Ovary (tissue), 9 donors: Measurements from ENCODE around the gene MYT1. TPM values are rescaled to one million over a fixed set of nuclear protein-coding genes. Genes with fewer than 3 reads are reported as not detected.

Source experiments
- DNase-seq, 5 donors: peaks; one replicate each; pipeline ENCODE4 v3.0.0-alpha.2; 2019 to 2020
- H3K27ac ChIP-seq, 2 donors: fragments of 200-600 bp; one replicate each; pipeline versions ENCODE4 v1.5.1 to v1.8.0; 2019 to 2022
- H3K27me3 ChIP-seq: fragments of 200-600 bp; one replicate; pipeline ENCODE4 v1.8.0; 2022
- H3K36me3 ChIP-seq: fragments of 200-600 bp; sonication (generic); one replicate; pipeline ENCODE4 v1.5.1; 2019
- H3K4me1 ChIP-seq: one replicate; pipeline ENCODE4 v1.8.1; 2013; ENCODE audit warnings: mild to moderate bottlenecking, moderate library complexity; ENCODE audit not compliant: insufficient read depth
- H3K4me3 ChIP-seq: fragments of 200-600 bp; sonication (generic); one replicate; pipeline ENCODE4 v1.5.1; 2017
- H3K9me3 ChIP-seq, 2 donors: fragments of 200-600 bp in 1 of 2; sonication (generic) in 1 of 2; one replicate each; pipeline versions ENCODE4 v1.5.1 to v1.8.1; 2013 to 2019; ENCODE audit warnings: mild to moderate bottlenecking in 1 of 2, moderate library complexity in 1 of 2
- CTCF ChIP-seq, 3 donors: fragments of 450-650 bp in 2 of 3; fragments of 200-600 bp in 1 of 3; IDR thresholded peaks; one replicate each; pipeline versions ENCODE4 v1.5.1 to v1.8.0; 2016 to 2022; ENCODE audit warnings: antibody characterized with exemption in 3 of 3, mild to moderate bottlenecking in 1 of 3
- EP300 ChIP-seq: sonication (generic); formaldehyde crosslinking; IDR thresholded peaks from one replicate; pipeline ENCODE4 v1.6.1; 2017; ENCODE audit warnings: antibody characterized with exemption
- POLR2A ChIP-seq: fragments of 450-650 bp; IDR thresholded peaks from one replicate; pipeline ENCODE4 v1.6.1; 2017; ENCODE audit warnings: antibody characterized with exemption, mild to moderate bottlenecking, moderate library complexity
- WGBS, 3 donors: extraction: QIAGEN DNeasy Blood & Tissue Kit in 1 of 3; methylation state at CpG; one replicate each; pipeline versions ENCODE4 v1.1.5 to v1.1.7; 2013 to 2017; 5-methylcytosine and 5-hydroxymethylcytosine counted together
- intact Hi-C, 4 donors: fragments of 100-400 bp; cut with DNase I; formaldehyde crosslinking; loops; one replicate each; pipeline versions ENCODE4 v1.11.0 to v1.15.1; 2022 to 2023
- polyA plus RNA-seq, 2 donors: library from polyadenylated mRNA; stranded (reverse); fragments of 200-250 nt in 1 of 2; fragments of 350-450 nt in 1 of 2; fragmentation: Illumina TruSeq in 1 of 2; extraction: RNeasy Lipid Tissue Mini Kit (QIAGEN cat#74804) in 1 of 2; gene quantifications; one replicate each; pipeline ENCODE4 v1.2.3, GENCODE V29; 2013 to 2014
- total RNA-seq, 7 donors: library from RNA; depleted of rRNA in 2 of 7; stranded (reverse); fragments of >200 nt in 2 of 7; fragmentation: NEBNext Ultra II Directional in 3 of 7; extraction: Animal tissue kit (Norgen Biotek cat#: 25700) in 3 of 7; gene quantifications; one replicate each; pipeline versions ENCODE4 v1.1.0 to v1.2.4, GENCODE V29; 2016 to 2023
- donor health status: DM: no; HTN: no; CAD: no; lungs with moderate emphysema.
- donor health status: DM: no; HTN: no; CAD: no.
- donor health status: Bipolar disorder and iron deficiency.
- donor health status: DM: yes; HTN: yes; CAD: no.
- donor health status: DM: no; HTN: no; CAD: no.
- donor health status: DM: yes; HTN: yes; CAD: no.

MYT1 gene
- total and polyA plus RNA-seq, 9 donors = 0.05 to 0.25 (median 0.13) TPM; not detected in 1

- H3K9me3 ChIP-seq = no peaks in the 10 kb centered on the region
- no peak overlapping the region for H3K4me3 ChIP-seq
- no peaks in the 10 kb centered on the region for H3K36me3 ChIP-seq
- no peak overlapping the region for H3K27ac ChIP-seq
- H3K27me3 ChIP-seq = no peaks in the 10 kb centered on the region
- intact Hi-C loops = no loop called here
- TF ChIP-seq CTCF (IDR thresholded peaks at IDR 0.05) (no peak), POLR2A (no peak), EP300 (no peak)
- 44 to 50% (median 50%) methylated on average over 8 of the region's 8 CpGs for WGBS, 3 donors
- DNase-seq = no peak
- no peaks in the 10 kb centered on the region for H3K4me1 ChIP-seq
Measured at GRCh38 chr20:64189986-64190385, 25.7 kb downstream of the MYT1 start.

- no peak overlapping the region for H3K27ac ChIP-seq
- WGBS, 3 donors = 82 to 83% (median 82%) methylated on average over 4 of the region's 4 CpGs
- H3K4me1 ChIP-seq = no peaks in the 10 kb centered on the region
- no peaks in the 10 kb centered on the region for H3K36me3 ChIP-seq
- H3K27me3 ChIP-seq = no peaks in the 10 kb centered on the region
- intact Hi-C loops = no loop called here
- no peak for DNase-seq
- TF ChIP-seq CTCF (IDR thresholded peaks at IDR 0.05) (no peak), EP300 (no peak), POLR2A (no peak)
- no peaks in the 10 kb centered on the region for H3K9me3 ChIP-seq
- H3K4me3 ChIP-seq = no peak overlapping the region
Measured at GRCh38 chr20:64191002-64191401, 26.8 kb downstream of the MYT1 start.

- no peaks in the 10 kb centered on the region for H3K9me3 ChIP-seq
- H3K4me1 ChIP-seq = no peaks in the 10 kb centered on the region
- no peaks in the 10 kb centered on the region for H3K27me3 ChIP-seq
- no peaks in the 10 kb centered on the region for H3K36me3 ChIP-seq
- TF ChIP-seq POLR2A = no peak
- no peak for TF ChIP-seq EP300
- TF ChIP-seq CTCF (IDR thresholded peaks at IDR 0.05) = no peak
- no peak overlapping the region for H3K4me3 ChIP-seq
- no peak overlapping the region for H3K27ac ChIP-seq
- no peak for DNase-seq
- WGBS, 3 donors = 17 to 36% (median 21%) methylated on average over 9 of the region's 9 CpGs
- intact Hi-C loops = no loop called here
Measured at GRCh38 chr20:64192406-64192805, 28.2 kb downstream of the MYT1 start.

- Histone ChIP-seq H3K27me3 (no peaks in the 10 kb centered on the region), H3K27ac (no peak overlapping the region), H3K36me3 (no peaks in the 10 kb centered on the region), H3K4me3 (no peak overlapping the region), H3K4me1 (no peaks in the 10 kb centered on the region), H3K9me3 (no peaks in the 10 kb centered on the region)
- intact Hi-C loops = no loop called here
- DNase-seq = no peak
- TF ChIP-seq CTCF (IDR thresholded peaks at IDR 0.05) (no peak), EP300 (no peak), POLR2A (no peak)
- WGBS, 3 donors = 64 to 68% (median 65%) methylated on average over 3 of the region's 3 CpGs
Measured at GRCh38 chr20:64193058-64193457, 28.8 kb downstream of the MYT1 start.

GRCh38 chr20:64194269-64194668, 30.0 kb downstream of the MYT1 start:
- TF ChIP-seq EP300 = no peak
- no peak for TF ChIP-seq POLR2A
- TF ChIP-seq CTCF (IDR thresholded peaks at IDR 0.05) = no peak
- Histone ChIP-seq H3K27me3 (no peaks in the 10 kb centered on the region), H3K4me3 (no peak overlapping the region), H3K4me1 (no peaks in the 10 kb centered on the region), H3K36me3 (no peaks in the 10 kb centered on the region), H3K9me3 (no peaks in the 10 kb centered on the region), H3K27ac (no peak overlapping the region)
- intact Hi-C loops = no loop called here
- no peak for DNase-seq
